GM19372 (cell line): ENCODE data around the gene ATG16L2.
"Not testable (repeated sequence)": the region's sequence is repeated elsewhere in the genome, so short reads cannot be mapped to it uniquely, and the experiment has no call there.

Experiments
- ATAC-seq: cut with Tn5 transposase; IDR thresholded peaks from one replicate; pipeline ENCODE4 v1.9.1; 2021; ENCODE audit warnings: mild to moderate bottlenecking, low read depth, moderate library complexity; ENCODE audit not compliant: unreplicated experiment

ATG16L2 gene

DNA sequence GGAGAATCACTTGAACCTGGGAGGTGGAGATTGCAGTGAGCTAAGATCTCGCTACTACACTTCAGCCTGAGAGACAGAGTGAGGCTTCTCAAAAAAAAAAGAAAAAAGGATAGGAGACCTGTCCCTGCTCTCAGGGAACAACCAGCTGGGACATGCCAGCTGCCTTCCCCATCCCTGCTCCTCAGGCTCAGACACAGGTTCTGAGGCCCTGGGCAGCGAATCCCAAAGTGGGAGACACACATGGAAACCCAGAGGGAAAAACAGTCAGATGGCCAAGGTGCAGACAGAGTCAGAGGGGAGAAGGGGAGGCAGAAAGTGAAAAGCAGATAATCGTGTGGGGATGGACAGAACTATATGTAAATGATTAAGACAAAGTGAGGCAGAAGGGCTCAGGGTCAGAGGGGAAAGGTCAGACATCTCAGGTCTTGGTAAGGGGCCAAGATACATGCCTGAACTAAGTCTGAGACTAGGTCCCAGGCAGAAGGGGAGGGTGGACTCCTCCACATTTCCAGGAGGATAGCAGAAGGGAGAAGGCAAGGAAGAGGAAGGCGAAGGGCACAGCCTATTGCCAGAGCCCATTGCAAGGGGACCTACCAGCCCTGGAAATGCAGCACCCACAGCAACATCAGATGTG is 34.6 kb upstream of the ATG16L2 start:
- ATAC-seq: no peak

- ATAC-seq: no peak
Measured at GRCh38 chr11:72780296-72781062, 33.7 kb upstream of the ATG16L2 start.

DNA sequence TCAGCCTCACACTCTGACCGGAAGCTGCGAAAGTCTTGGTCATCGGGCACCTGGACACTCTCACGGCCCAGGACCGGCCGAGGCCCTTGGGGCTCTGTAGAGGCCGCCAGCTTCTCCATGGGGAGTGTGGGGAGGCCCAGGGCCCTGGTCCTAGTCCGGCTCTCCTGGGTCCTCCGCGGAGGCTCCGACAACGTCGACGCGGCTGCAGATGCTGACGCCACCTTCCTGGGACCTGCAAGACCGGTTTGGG is 33.2 kb upstream of the ATG16L2 start:
- no peak for ATAC-seq

DNA sequence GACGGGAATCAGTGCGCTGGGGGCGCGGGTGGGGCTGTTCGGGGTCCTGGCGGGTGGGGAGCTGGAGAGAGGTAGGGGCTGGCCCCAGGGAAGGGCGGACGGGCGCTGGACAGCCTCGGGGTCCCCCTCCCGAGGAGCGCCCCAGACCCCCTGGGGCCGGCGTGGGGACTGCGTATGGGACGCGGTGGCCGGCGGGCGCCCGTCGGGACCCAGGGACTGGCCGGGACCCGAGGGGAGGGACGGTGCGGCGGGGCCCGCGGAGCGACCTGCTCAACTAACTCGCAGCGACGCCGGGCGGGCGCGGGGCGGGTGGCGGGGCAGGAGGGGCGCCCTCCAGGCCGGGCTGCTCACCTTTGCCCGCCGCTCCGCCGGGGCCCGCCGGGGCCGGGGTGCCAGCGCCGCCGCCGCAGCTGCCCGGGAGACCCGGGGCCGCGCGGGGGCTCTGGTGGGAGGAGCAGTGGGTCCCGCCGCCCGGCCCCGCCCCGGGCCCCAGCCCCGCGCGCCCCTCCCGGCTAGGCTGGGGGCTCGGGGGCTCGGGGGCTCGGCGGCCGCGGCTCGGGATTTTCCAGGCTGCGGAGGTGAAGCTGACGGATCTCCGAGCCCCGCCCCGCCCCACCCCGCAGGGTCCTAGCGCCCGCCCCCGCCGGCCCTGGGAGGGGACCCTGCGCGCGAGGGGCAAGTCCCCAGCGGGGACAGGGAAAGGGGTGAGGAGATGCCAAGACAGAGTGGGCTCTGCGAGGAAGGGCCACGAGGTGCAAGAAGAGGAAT is 32.7 kb upstream of the ATG16L2 start:
- no peak for ATAC-seq

GRCh38 chr11:72782081-72782920 is 31.9 kb upstream of the ATG16L2 start:
- ATAC-seq: no peak

- ATAC-seq: no peak
Measured at GRCh38 chr11:72783144-72783905, 30.9 kb upstream of the ATG16L2 start.

DNA sequence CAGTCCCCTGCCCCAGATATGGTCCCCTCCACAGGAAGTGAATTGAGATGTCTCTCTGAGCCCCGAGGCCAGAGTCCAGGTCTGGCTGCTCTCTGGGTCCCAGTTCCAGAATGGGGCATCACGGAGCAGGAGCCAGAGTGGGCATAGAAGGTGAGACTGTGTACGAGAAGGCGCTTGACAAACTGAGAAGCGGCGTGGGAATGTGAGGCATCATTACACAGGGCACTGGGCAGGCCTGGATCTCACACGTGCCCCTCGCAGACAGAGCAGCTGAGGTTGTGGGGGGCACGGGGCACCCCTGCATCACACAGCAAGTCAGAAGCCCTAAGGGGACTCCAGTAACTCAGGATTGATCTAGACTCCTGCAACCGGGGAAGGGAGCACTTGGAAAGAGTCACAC is 29.5 kb upstream of the ATG16L2 start:
- ATAC-seq: no peak

DNA sequence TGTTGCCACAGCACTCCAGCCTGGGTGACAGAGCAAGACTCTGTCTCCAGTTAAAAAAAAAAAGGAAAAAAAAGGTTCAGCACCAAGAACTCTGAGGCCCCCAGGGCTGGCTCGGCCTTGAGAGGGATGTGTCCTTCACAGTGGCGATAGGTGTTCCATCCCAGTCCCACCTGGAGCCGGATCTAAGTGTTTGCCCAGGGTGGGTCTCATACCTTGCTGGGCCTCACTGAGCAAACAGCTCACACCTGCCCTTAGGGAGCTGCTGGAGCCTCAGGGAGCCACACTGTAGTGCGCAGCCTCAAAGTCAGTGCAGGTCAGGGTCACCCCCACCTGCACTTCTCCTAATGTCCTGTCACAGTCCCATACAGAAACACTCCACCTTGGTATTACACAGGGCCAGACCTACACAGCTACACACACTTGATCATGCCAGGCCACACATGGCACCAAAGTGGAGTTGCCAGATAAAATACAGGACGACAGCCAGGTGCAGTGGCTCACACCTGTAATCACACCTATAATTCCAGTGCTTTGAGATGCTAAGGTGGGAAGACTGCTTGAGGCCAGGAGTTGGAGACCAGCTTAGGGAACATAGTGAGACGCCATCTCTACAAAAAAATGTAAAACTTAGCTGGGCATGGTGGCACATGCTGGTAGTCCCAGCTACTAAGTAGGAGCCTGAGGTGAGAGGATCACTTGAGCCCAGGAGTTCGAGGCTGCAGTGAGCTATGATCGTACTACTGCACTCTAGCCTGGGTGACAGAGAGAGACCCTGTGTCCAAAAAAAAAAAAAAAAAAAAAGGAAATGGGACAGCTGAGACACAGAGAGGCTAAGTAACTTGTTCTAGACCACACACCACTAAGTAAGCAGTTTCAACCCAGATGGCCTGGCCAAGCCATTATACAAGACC is 27.7 kb upstream of the ATG16L2 start:
- no peak for ATAC-seq

DNA sequence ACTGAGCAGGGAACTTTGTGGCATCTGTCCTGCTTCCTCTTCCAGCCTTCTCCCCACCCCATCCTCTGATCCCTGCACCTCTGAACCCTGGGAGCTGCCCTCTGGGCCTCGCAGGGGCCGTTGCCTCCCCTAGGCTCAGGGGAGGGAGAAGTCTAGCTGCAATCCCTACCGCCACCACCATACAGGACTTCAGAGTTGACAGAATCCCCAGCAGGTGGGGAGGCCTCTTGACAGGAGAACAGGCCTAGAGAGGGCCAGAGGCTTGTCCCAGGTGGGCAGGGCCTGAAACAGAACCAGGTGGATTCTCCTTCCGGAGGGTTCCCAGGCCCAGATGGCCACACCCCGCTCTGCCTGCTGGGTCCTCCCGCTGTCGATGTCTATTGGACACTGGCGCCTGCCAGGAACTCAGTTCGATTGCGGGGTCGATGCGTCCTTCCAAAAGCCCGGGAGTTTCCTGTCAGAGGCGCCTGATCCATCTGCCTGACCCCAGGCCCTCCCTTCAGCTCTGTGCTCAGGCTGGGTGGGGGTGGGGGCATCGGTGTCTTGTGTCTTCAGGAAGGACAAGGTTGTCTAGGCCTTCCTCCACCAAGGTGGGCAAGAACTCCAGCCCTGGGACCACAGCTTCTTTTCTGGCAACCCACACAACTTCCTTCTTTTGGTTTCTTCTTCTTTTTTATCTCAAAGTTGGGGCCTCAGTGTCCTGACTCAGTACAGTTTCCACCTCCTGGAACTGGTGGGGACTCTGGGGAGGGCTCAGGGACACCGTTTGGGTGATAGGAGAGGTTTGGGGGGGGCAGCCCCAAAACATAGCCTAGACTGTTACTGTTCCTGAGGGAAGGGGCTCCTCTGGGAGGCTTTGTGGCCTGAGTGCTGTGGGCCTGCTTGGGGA is 26.8 kb upstream of the ATG16L2 start:
- no peak for ATAC-seq

GRCh38 chr11:72788241-72788640 is 26.0 kb upstream of the ATG16L2 start:
- ATAC-seq: no peak

GRCh38 chr11:72789493-72790131 is 24.6 kb upstream of the ATG16L2 start:
- ATAC-seq: no peak

DNA sequence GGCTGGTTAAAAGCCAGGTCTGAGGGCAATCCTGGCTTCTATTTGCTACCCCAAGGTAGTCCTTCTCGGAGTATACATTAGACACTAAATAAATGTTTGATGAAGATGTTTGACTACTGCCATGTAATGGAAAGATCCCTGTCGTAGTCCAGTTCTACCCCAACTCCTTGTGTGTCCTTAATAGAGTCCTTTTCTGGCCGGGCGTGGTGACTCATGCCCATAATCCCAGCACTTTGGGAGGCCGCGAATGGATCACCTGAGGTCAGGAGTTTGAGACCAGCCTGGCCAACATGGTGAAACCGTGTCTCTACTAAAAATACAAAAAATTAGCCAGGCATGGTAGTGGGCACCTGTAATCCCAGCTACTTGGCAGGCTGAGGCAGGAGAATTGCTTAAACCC is 23.0 kb upstream of the ATG16L2 start:
- ATAC-seq: not testable (repeated sequence)

DNA sequence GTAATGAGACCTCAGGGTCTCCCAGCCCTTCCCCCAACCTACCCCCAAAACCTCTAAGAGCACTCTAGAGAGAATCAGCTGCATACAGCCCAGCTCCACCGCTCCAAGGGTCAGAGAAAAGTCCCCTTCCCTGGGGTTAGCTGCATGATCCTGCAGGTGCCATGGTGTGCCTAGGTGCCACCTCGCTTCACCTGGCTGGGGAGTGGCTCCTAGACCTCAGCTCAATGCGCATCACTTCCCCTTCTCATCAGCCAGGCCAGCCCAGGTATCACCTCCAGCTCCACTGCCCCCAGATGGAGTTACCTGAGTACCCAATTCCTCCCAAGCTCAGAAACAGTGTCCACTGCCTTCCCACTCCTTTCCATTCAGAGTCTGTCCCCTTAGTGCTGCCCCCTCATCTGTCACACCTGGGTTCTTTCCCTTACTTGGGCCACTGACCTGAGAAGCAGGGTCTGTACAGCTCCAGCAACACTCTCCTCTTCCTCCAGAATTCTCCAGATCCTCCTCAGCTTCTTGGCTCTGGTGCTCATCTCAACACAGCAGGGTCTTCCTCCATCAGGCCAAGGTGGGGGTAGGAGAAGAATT is 21.7 kb upstream of the ATG16L2 start:
- no peak for ATAC-seq

GRCh38 chr11:72793076-72793424 is 21.2 kb upstream of the ATG16L2 start:
- no peak for ATAC-seq

- peak; percentile 91 for ATAC-seq
Measured at GRCh38 chr11:72793425-72794367, 20.5 kb upstream of the ATG16L2 start, which contains the start of gene STARD10. STARD10 (minus strand) TSS chr11:72794047; CDS start chr11:72781181, 12,866 bp downstream.

GRCh38 chr11:72798361-72798760 is 15.8 kb upstream of the ATG16L2 start:
- ATAC-seq: no peak
